ENCODE results near the gene NOC3L. TPM values are rescaled to one million over a fixed set of nuclear protein-coding genes. Genes with fewer than 3 reads are reported as not detected.

The NOC3L gene
- total and polyA plus RNA-seq, 2 of the 4 experiments (the other 2 are of a cell fraction), result 11.9 to 26.5 TPM

DNA sequence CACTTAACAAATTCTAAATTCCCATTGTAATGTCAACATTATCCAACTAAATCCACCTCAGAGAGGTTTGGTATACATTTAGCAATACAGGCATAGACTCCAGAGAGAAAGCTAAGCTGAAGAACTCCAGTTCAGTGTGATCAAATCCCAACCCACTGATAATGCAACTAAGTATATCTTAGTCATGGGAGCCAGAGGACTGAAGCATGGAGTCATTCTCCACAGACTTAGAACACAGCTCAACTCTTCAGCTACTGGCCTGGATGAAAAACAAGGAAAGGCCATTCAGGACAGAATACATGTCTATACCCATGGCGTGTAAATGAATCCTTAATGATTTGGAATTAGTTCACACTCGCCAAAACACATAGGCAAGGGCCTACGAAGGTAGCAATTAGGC, 27.9 kb downstream of the NOC3L start:
- Histone ChIP-seq H3K23ac (ENCODE audit: low read depth, low read length) (no peak overlapping the region), H3K36me3 (ENCODE audit: control insufficient read depth, insufficient read depth, low read length) (peaks cover 21% of the 10 kb centered on the region), H4K20me1 (ENCODE audit: insufficient read depth, low read length) (no peaks in the 10 kb centered on the region; the same call in 1 of the 2 replicates), H2BK120ac (ENCODE audit: low read depth, low read length) (no peak overlapping the region), H3K18ac (ENCODE audit: low read depth, low read length) (no peak overlapping the region), H2BK15ac (ENCODE audit: low read depth, low read length) (no peak overlapping the region), H3K9me1 (ENCODE audit: insufficient read depth, low read length) (no peaks in the 10 kb centered on the region), H3K4me2 (ENCODE audit: low read depth, low read length) (no peak overlapping the region), H3K9ac (ENCODE audit: low read depth, low read length) (no peak overlapping the region), H3K27me3 (ENCODE audit: control insufficient read depth, insufficient read depth, low read length) (no peaks in the 10 kb centered on the region), H2BK5ac (ENCODE audit: low read depth, low read length, poor library complexity, severe bottlenecking) (no peak overlapping the region), H3K4me3 (ENCODE audit: insufficient read depth, low read depth, low read length) (no peak overlapping the region), H4K91ac (ENCODE audit: insufficient read depth, low read depth, low read length) (no peak overlapping the region), H2AK9ac (replicated peaks; ENCODE audit: low read depth, low read length, poor library complexity) (no peak overlapping the region), H3K56ac (ENCODE audit: extremely low read depth, insufficient read depth, low read length) (no peak overlapping the region), H3K27ac (ENCODE audit: insufficient read depth, low read length) (no peak overlapping the region), H3K4ac (ENCODE audit: low read depth, low read length) (no peak overlapping the region), H4K5ac (ENCODE audit: low read depth, low read length) (no peak overlapping the region), H3K14ac (replicated peaks; ENCODE audit: low read depth, low read length) (no peak overlapping the region), H2AK5ac (ENCODE audit: low read depth, low read length) (no peak overlapping the region), H3K79me1 (ENCODE audit: low read depth in 1 of 2, low read length in 2 of 2) (no peaks in the 10 kb centered on the region; a peak in 1 of 4 replicates), H2AFZ (replicated peaks; ENCODE audit: low read length, poor library complexity) (no peak overlapping the region), H3K4me1 (ENCODE audit: control insufficient read depth, insufficient read depth, low read length) (no peaks in the 10 kb centered on the region), H3K9me3 (ENCODE audit: control insufficient read depth, insufficient read depth, low read length) (no peaks in the 10 kb centered on the region), H4K8ac (ENCODE audit: low read depth in 2 of 2, low read length in 2 of 2) (no peak overlapping the region), H2BK20ac (ENCODE audit: low read depth, low read length) (no peak overlapping the region)
- intact Hi-C loops (cut with micrococcal nuclease) (loop anchor here (10.0 kb wide), 2 partner anchors 630 to 1300 kb away; partner anchors contain the start of gene FRA10AC1), in situ Hi-C loops (cut with MboI; ENCODE audit: low sequenced_read_pairs) (no loop called here), dilution Hi-C loops (cut with HindIII; ENCODE audit: low sequenced_read_pairs, unreplicated experiment) (no loop called here)
- ChIA-PET POLR2A (ENCODE audit: unreplicated experiment) (no interaction called here), CTCF (interaction anchor here (0.6 kb wide), 1 partner anchor 21 kb away, joined by 3 read pairs; no protein-coding TSS in a partner anchor)
- no CpG with 5 or more reads among the region's 3 CpGs for WGBS, 2 experiments (ENCODE audit: extremely low coverage in 2 of 2, insufficient read length in 1 of 2)
- ATAC-seq (ENCODE audit: low read depth), result no peak
- no peak for DNase-seq
- BruUV-seq (replicated peaks), result no TSS peak
- TF ChIP-seq SMC3 (IDR thresholded peaks at IDR 0.05; ENCODE audit: low read depth, low read length), result no peak
- no peak for TF ChIP-seq POLR2A (IDR thresholded peaks at IDR 0.05; ENCODE audit: low read depth, low read length)
- TF ChIP-seq, protein P1, sequence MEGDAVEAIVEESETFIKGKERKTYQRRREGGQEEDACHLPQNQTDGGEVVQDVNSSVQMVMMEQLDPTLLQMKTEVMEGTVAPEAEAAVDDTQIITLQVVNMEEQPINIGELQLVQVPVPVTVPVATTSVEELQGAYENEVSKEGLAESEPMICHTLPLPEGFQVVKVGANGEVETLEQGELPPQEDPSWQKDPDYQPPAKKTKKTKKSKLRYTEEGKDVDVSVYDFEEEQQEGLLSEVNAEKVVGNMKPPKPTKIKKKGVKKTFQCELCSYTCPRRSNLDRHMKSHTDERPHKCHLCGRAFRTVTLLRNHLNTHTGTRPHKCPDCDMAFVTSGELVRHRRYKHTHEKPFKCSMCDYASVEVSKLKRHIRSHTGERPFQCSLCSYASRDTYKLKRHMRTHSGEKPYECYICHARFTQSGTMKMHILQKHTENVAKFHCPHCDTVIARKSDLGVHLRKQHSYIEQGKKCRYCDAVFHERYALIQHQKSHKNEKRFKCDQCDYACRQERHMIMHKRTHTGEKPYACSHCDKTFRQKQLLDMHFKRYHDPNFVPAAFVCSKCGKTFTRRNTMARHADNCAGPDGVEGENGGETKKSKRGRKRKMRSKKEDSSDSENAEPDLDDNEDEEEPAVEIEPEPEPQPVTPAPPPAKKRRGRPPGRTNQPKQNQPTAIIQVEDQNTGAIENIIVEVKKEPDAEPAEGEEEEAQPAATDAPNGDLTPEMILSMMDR (conservative IDR thresholded peaks at IDR 0.05; ENCODE audit: low read depth, low read length), result no peak
- no peak for TF ChIP-seq BHLHE40 (IDR thresholded peaks at IDR 0.05; ENCODE audit: low read depth, low read length)
- no peak for TF ChIP-seq MAZ (IDR thresholded peaks at IDR 0.05; ENCODE audit: borderline replicate concordance, low read depth, low read length)
- TF ChIP-seq CHD1 (IDR thresholded peaks at IDR 0.05; ENCODE audit: low read depth, low read length), result no peak
- no peak for TF ChIP-seq NFE2L2 (IDR thresholded peaks at IDR 0.05; ENCODE audit: low read depth, low read length)
- TF ChIP-seq RCOR1 (IDR thresholded peaks at IDR 0.05; ENCODE audit: insufficient replicate concordance, low read length), result no peak
- no peak for TF ChIP-seq CEBPB (IDR thresholded peaks at IDR 0.05; ENCODE audit: low read depth, low read length)
